ENCODE data around the gene CHIC2. TPM values are rescaled to one million over a fixed set of nuclear protein-coding genes. Genes with fewer than 3 reads are reported as not detected.

The CHIC2 gene
- total and polyA plus RNA-seq, 2 of the 8 experiments (the other 6 are each of a cell fraction or from before 2014, with no cell fraction given), result 4.5 to 10.9 TPM

DNA sequence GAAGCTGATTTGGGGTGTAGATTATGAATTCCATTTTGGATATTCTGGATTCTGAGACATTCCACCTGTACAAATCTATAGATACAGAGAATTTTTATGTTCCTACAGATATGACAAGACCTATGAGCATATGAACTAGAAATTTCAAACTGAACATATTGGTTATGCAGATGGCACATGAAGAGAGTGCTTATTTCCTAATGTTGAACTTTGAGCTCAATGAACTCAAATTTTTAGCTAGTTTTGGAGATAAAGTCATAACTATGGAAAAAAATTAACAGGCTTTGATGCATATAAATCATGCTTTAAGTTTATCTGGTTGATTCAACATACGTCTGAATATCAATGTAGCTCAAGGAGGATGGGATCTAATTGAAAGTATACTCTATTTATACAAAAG is 8.9 kb downstream of the CHIC2 start:
- Histone ChIP-seq H3K27ac (ENCODE audit: low read depth, low read length) (no peak overlapping the region), H2BK15ac (ENCODE audit: low read length) (no peak overlapping the region), H3K23ac (ENCODE audit: insufficient read length) (no peak overlapping the region), H2AK5ac (ENCODE audit: low read depth, low read length) (no peak overlapping the region), H3K79me2 (ENCODE audit: control insufficient read depth in 1 of 2, insufficient read depth in 2 of 2, low read length in 2 of 2) (peaks cover 0 to 66% of the 10 kb centered on the region in 2 experiments; a peak in 3 of 4 replicates), H3K4me1 (replicated peaks in 1 of 4; ENCODE audit: control insufficient read depth in 3 of 4, insufficient read depth in 4 of 4, low read length in 3 of 4) (no peaks in the 10 kb centered on the region), H3K36me3 (ENCODE audit: control insufficient read depth in 2 of 4, insufficient read depth in 4 of 4, low read length in 3 of 4) (no peaks in the 10 kb centered on the region), H4K8ac (ENCODE audit: extremely low read depth, insufficient read depth, low read length) (no peak overlapping the region), H3K4me2 (ENCODE audit: insufficient read depth in 1 of 2, low read depth in 2 of 2, low read length in 2 of 2) (no peak overlapping the region), H2BK12ac (ENCODE audit: low read depth, low read length) (no peak overlapping the region), H2BK120ac (replicated peaks; ENCODE audit: low read depth, low read length) (no peak overlapping the region), H3K18ac (ENCODE audit: extremely low read depth, low read length) (no peak overlapping the region), H3K23me2 (ENCODE audit: low read depth, low read length) (no peaks in the 10 kb centered on the region; the same call in 1 of the 2 replicates), H3K79me1 (ENCODE audit: low read depth, low read length) (no peaks in the 10 kb centered on the region; the same call in 1 of the 2 replicates), H4K20me1 (replicated peaks in 1 of 2; ENCODE audit: control insufficient read depth in 1 of 2, insufficient read depth in 2 of 2, low read length in 2 of 2) (no peaks in the 10 kb centered on the region), H2AFZ (ENCODE audit: low read length) (no peak overlapping the region), H4K5ac (ENCODE audit: insufficient read length, low read depth, low read length) (no peak overlapping the region), H3K14ac (ENCODE audit: insufficient read length) (no peak overlapping the region), H3K56ac (replicated peaks; ENCODE audit: insufficient read length, low read depth, low read length) (no peak overlapping the region), H3K9me3 (ENCODE audit: insufficient read depth in 2 of 2, low read depth in 1 of 2, low read length in 1 of 2) (no peaks in the 10 kb centered on the region), H4K91ac (replicated peaks; ENCODE audit: insufficient read length, low read length) (no peak overlapping the region), H2BK5ac (ENCODE audit: low read depth, low read length) (no peak overlapping the region), H3K27me3 (replicated peaks in 1 of 4; ENCODE audit: control insufficient read depth in 3 of 4, extremely low read depth in 1 of 4, insufficient read depth in 3 of 4, low read length in 3 of 4) (no peaks in the 10 kb centered on the region), H3K4ac (replicated peaks; ENCODE audit: insufficient read length, low read depth, low read length) (no peak overlapping the region), H3K4me3 (ENCODE audit: extremely low read depth in 1 of 4, insufficient read depth in 2 of 4, low read depth in 3 of 4, low read length in 4 of 4) (no peak overlapping the region), H3K9ac (replicated peaks in 1 of 4; ENCODE audit: extremely low read depth in 1 of 4, low read depth in 3 of 4, low read length in 3 of 4) (no peak overlapping the region), H2BK20ac (ENCODE audit: low read length) (no peak overlapping the region)
- no peak for DNase-seq (ENCODE audit: low read depth in 1 of 2, low spot score in 2 of 2)
- TF ChIP-seq RFX5 (IDR thresholded peaks at IDR 0.05; ENCODE audit: borderline replicate concordance, low read depth, low read length) (no peak), BRCA1 (IDR thresholded peaks at IDR 0.05; ENCODE audit: low read depth, low read length) (no peak), RNF2 (IDR thresholded peaks at IDR 0.05; ENCODE audit: borderline replicate concordance, low read depth, low read length, missing control alignments, poor library complexity, severe bottlenecking) (no peak), YY1 (IDR thresholded peaks at IDR 0.05; ENCODE audit: low read depth, low read length) (no peak), KDM5A (IDR thresholded peaks at IDR 0.05; ENCODE audit: low read length) (no peak), SIRT6 (IDR thresholded peaks at IDR 0.05; ENCODE audit: low read length) (no peak), SRF (IDR thresholded peaks at IDR 0.05; ENCODE audit: low read depth, low read length) (no peak)
- POLR2A ChIA-PET (ENCODE audit: partially characterized antibody), result interaction anchor here (0.9 kb wide), 1 partner anchor 8 kb away, joined by 3 read pairs; no protein-coding TSS in a partner anchor
- FAIRE-seq, result no peak
- CTCF ChIA-PET (ENCODE audit: partially characterized antibody), result interaction anchor here (1.1 to 1.2 kb wide), 2 partner anchors 162 to 1040 kb away, joined by 3 to 4 read pairs; no protein-coding TSS in a partner anchor
- WGBS, 2 experiments (ENCODE audit: extremely low coverage in 1 of 2, insufficient coverage in 1 of 2, insufficient read length in 1 of 2, insufficient replicate concordance in 2 of 2, low coverage in 1 of 2, low lambda C conversion rate in 2 of 2, missing lambda C conversion rate in 1 of 2), result 93% methylated on average over 1 of the region's 1 CpG; no CpG with 5 or more reads in 1 of the 2 experiments

Data from H1 (cell line).